ENCODE data around the gene NOX3.
"Not testable (repeated sequence)": the region's sequence is repeated elsewhere in the genome, so short reads cannot be mapped to it uniquely, and the experiment has no call there.

DNA sequence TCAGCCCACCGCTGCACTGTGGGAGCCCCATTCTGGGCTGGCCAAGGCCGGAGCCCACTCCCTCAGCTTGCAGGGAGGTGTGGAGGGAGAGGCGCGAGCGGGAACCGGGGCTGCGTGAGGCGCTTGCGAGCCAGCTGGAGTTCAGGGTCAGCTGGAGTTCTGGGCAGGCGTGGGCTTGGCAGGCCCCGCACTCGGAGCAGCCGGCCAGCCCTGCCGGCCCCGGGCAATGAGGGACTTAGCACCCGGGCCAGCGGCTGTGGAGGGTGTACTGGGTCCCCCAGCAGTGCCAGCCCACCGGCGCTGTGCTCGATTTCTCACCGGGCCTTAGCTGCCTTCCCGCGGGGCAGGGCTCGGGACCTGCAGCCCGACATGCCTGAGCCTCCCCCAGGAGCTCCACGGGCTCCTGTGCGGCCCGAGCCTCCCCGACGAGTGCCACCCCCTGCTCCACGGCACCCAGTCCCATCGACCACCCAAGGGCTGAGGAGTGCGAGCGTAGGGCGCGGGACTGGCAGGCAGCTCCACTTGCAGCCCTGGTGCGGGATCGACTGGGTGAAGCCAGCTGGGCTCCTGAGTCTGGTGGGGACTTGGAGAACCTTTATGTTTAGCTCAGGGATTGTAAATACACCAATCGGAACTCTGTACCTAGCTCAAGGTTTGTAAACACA is 92.5 kb downstream of the NOX3 start:
- TF ChIP-seq, protein P1, sequence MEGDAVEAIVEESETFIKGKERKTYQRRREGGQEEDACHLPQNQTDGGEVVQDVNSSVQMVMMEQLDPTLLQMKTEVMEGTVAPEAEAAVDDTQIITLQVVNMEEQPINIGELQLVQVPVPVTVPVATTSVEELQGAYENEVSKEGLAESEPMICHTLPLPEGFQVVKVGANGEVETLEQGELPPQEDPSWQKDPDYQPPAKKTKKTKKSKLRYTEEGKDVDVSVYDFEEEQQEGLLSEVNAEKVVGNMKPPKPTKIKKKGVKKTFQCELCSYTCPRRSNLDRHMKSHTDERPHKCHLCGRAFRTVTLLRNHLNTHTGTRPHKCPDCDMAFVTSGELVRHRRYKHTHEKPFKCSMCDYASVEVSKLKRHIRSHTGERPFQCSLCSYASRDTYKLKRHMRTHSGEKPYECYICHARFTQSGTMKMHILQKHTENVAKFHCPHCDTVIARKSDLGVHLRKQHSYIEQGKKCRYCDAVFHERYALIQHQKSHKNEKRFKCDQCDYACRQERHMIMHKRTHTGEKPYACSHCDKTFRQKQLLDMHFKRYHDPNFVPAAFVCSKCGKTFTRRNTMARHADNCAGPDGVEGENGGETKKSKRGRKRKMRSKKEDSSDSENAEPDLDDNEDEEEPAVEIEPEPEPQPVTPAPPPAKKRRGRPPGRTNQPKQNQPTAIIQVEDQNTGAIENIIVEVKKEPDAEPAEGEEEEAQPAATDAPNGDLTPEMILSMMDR (IDR thresholded peaks at IDR 0.05), result not testable (repeated sequence)
- not testable (repeated sequence) for TF ChIP-seq POLR2AphosphoS5, POLR2A (IDR thresholded peaks at IDR 0.05)

Data from upper lobe of left lung (tissue), 4 donors.